ENCODE measurements around the gene SLC4A7.

DNA sequence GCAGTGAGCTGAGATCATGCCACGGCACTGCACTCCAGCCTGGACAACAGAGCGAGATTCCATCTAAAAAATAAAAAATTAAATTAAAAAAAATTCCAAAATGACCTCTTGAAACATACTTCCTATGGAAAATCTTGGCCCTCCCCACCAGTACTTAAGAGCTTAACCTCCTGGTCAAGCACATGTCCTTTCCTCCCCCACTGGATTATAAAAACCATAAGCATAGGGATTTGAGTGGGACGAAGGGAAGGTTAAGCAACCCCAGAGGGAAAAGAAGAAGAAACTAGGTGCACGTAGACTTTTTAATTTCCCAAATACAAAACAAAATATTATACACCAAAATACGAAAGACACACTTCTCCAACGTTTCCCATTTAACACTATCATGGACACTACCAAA lies 25.3 kb downstream of the SLC4A7 start:
- TF ChIP-seq, protein P1, sequence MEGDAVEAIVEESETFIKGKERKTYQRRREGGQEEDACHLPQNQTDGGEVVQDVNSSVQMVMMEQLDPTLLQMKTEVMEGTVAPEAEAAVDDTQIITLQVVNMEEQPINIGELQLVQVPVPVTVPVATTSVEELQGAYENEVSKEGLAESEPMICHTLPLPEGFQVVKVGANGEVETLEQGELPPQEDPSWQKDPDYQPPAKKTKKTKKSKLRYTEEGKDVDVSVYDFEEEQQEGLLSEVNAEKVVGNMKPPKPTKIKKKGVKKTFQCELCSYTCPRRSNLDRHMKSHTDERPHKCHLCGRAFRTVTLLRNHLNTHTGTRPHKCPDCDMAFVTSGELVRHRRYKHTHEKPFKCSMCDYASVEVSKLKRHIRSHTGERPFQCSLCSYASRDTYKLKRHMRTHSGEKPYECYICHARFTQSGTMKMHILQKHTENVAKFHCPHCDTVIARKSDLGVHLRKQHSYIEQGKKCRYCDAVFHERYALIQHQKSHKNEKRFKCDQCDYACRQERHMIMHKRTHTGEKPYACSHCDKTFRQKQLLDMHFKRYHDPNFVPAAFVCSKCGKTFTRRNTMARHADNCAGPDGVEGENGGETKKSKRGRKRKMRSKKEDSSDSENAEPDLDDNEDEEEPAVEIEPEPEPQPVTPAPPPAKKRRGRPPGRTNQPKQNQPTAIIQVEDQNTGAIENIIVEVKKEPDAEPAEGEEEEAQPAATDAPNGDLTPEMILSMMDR (optimal IDR thresholded peaks at IDR 0.05 in 1 of 3, IDR thresholded peaks at IDR 0.05 in 1 of 3, conservative IDR thresholded peaks at IDR 0.05 in 1 of 3; ENCODE audit: extremely low read depth in 1 of 3, insufficient read depth in 2 of 3, low read length in 3 of 3): no peak
- TF ChIP-seq EZH2 (IDR thresholded peaks at IDR 0.05; ENCODE audit: low read length): no peak

Measured in keratinocyte (primary cell).